Hepatocyte (in vitro differentiated cells): Measurements from ENCODE around the gene MOGAT1. TPM values are rescaled to one million over a fixed set of nuclear protein-coding genes. Genes with fewer than 3 reads are reported as not detected.

Experiments
- DNase-seq: peaks from one replicate; pipeline ENCODE4 v3.0.0-alpha.2; 2016; ENCODE audit warnings: low spot score
- H2AFZ ChIP-seq: fragments of 200-600 bp; sonication (generic); 2 replicates; pipeline ENCODE4 v1.6.0; 2016; ENCODE audit warnings: antibody characterized with exemption, mild to moderate bottlenecking
- H3K27ac ChIP-seq: fragments of 200-600 bp; sonication (generic); 2 replicates; pipeline ENCODE4 v1.5.1; 2016; ENCODE audit warnings: mild to moderate bottlenecking
- H3K27me3 ChIP-seq: fragments of 200-600 bp; sonication (generic); 2 replicates; pipeline ENCODE4 v1.6.1; 2016
- H3K36me3 ChIP-seq: fragments of 200-600 bp; sonication (generic); replicated peaks from 2 replicates; pipeline ENCODE4 v1.5.1; 2016; ENCODE audit warnings: low read depth; ENCODE audit not compliant: insufficient read depth
- H3K4me1 ChIP-seq: fragments of 200-600 bp; sonication (generic); 2 replicates; pipeline ENCODE4 v1.5.1; 2016; ENCODE audit warnings: mild to moderate bottlenecking, moderate library complexity; ENCODE audit not compliant: insufficient read depth
- H3K4me2 ChIP-seq: fragments of 200-600 bp; sonication (generic); 2 replicates; pipeline ENCODE4 v1.6.0; 2016
- H3K4me3 ChIP-seq: fragments of 200-600 bp; sonication (generic); 2 replicates; pipeline ENCODE4 v1.5.1; 2016; ENCODE audit warnings: mild to moderate bottlenecking
- H3K79me2 ChIP-seq: fragments of 200-600 bp; sonication (generic); 2 replicates; pipeline ENCODE4 v1.6.0; 2017; ENCODE audit warnings: mild to moderate bottlenecking
- H3K9me2 ChIP-seq: fragments of 200-600 bp; sonication (generic); replicated peaks from 2 replicates; pipeline ENCODE4 v1.6.0; 2017; ENCODE audit warnings: mild to moderate bottlenecking; ENCODE audit not compliant: insufficient read depth
- H3K9me3 ChIP-seq: fragments of 200-600 bp; sonication (generic); 2 replicates; pipeline ENCODE4 v1.5.1; 2016; ENCODE audit warnings: low read depth, mild to moderate bottlenecking
- H4K20me1 ChIP-seq: fragments of 200-600 bp; sonication (generic); 2 replicates; pipeline ENCODE4 v1.6.0; 2016; ENCODE audit warnings: mild to moderate bottlenecking; ENCODE audit not compliant: insufficient read depth, poor library complexity, severe bottlenecking
- EZH2 ChIP-seq: fragments of 200-600 bp; sonication (generic); IDR thresholded peaks from 2 replicates; pipeline ENCODE4 v1.6.1; 2016; ENCODE audit warnings: antibody characterized with exemption, mild to moderate bottlenecking, borderline replicate concordance
- EZH2phosphoT487 ChIP-seq: fragments of 200-600 bp; sonication (generic); IDR thresholded peaks from one replicate; pipeline ENCODE4 v1.6.1; 2018; ENCODE audit warnings: antibody characterized with exemption, mild to moderate bottlenecking, low read depth, moderate library complexity; ENCODE audit not compliant: unreplicated experiment, severe bottlenecking
- WGBS: methylation state at CpG from one replicate; pipeline ENCODE4 v1.1.6; 2016; ENCODE audit warnings: low lambda C conversion rate; ENCODE audit errors: missing lambda C conversion rate; 5-methylcytosine and 5-hydroxymethylcytosine counted together
- polyA plus RNA-seq: library from polyadenylated mRNA; unstranded; fragments of >200 nt; fragmentation: Nextera tagmentation; extraction: Ambion mirVana; gene quantifications from 2 replicates; pipeline ENCODE4 v1.2.1, GENCODE V29; 2016
- total RNA-seq: library from RNA; depleted of rRNA; stranded (reverse); fragments of >200 nt; gene quantifications from 2 replicates; pipeline ENCODE4 v1.2.3, GENCODE V29; 2014
- TF ChIP-seq, protein P1 (sequence below): fragments of 200-600 bp; sonication (generic); IDR thresholded peaks from 2 replicates; pipeline ENCODE4 v1.5.1; 2016; ENCODE audit warnings: antibody characterized with exemption, mild to moderate bottlenecking; ENCODE audit not compliant: poor library complexity

The MOGAT1 gene
- total and polyA plus RNA-seq, 2 experiments from 2014 or later: not detected

DNA sequence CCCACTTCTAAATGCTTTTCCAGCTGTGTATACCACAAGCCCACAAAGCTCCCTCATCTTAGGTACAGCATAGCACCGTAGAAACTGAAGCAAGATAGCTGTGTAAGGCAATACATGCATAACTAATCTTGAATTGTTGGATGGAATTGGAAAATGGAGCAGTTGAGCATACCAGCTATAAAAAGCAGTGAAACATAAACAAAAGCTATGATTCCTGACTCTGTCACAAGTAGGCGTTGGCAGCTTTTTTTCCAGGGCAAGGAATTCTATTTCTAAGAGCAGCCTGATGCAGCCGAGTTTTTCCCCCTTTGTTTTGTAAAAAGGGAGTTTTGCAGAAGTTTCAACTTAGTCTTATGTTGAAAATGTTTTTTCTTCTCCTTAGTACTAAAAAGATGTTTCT lies 32.4 kb downstream of the MOGAT1 start:
- Histone ChIP-seq H3K36me3 (no peaks in the 10 kb centered on the region), H3K4me2 (no peak overlapping the region), H3K4me1 (no peaks in the 10 kb centered on the region), H3K27me3 (no peaks in the 10 kb centered on the region), H2AFZ (no peak overlapping the region), H3K9me2 (no peaks in the 10 kb centered on the region), H3K27ac (no peak overlapping the region), H3K9me3 (no peaks in the 10 kb centered on the region), H4K20me1 (no peaks in the 10 kb centered on the region), H3K4me3 (no peak overlapping the region), H3K79me2 (no peaks in the 10 kb centered on the region)
- 73% methylated on average over 3 of the region's 3 CpGs for WGBS
- no peak for DNase-seq
- TF ChIP-seq, protein P1, sequence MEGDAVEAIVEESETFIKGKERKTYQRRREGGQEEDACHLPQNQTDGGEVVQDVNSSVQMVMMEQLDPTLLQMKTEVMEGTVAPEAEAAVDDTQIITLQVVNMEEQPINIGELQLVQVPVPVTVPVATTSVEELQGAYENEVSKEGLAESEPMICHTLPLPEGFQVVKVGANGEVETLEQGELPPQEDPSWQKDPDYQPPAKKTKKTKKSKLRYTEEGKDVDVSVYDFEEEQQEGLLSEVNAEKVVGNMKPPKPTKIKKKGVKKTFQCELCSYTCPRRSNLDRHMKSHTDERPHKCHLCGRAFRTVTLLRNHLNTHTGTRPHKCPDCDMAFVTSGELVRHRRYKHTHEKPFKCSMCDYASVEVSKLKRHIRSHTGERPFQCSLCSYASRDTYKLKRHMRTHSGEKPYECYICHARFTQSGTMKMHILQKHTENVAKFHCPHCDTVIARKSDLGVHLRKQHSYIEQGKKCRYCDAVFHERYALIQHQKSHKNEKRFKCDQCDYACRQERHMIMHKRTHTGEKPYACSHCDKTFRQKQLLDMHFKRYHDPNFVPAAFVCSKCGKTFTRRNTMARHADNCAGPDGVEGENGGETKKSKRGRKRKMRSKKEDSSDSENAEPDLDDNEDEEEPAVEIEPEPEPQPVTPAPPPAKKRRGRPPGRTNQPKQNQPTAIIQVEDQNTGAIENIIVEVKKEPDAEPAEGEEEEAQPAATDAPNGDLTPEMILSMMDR: no peak
- TF ChIP-seq EZH2: no peak
- TF ChIP-seq EZH2phosphoT487: no peak

DNA sequence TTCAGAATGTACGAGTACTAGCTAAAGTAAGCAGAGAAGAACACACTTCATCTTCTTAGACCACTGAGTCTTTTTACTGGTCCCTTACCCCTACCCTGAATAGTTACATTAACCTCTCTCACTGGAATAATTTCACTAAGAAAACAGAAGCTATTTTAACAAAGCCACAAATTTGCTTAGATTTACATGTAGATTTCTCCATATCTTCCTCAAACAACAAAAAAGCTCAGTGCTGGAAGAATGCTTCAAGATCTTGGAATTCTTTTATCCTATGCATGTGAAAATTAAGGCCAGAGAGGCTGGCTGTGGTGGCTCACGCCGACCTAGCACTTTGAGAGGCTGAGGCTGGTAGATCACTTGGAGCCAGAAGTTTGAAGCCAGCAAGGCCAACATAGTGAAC lies 35.2 kb downstream of the MOGAT1 start:
- 90% methylated on average over 3 of the region's 3 CpGs for WGBS
- Histone ChIP-seq H2AFZ (no peak overlapping the region), H3K4me3 (no peak overlapping the region), H3K79me2 (no peaks in the 10 kb centered on the region), H3K27me3 (no peaks in the 10 kb centered on the region), H3K9me3 (no peaks in the 10 kb centered on the region), H3K36me3 (no peaks in the 10 kb centered on the region), H3K9me2 (no peaks in the 10 kb centered on the region), H3K4me1 (no peaks in the 10 kb centered on the region), H3K27ac (no peak overlapping the region), H4K20me1 (no peaks in the 10 kb centered on the region), H3K4me2 (no peak overlapping the region)
- TF ChIP-seq EZH2phosphoT487 (no peak), EZH2 (no peak)
- TF ChIP-seq, protein P1: no peak
- no peak for DNase-seq

DNA sequence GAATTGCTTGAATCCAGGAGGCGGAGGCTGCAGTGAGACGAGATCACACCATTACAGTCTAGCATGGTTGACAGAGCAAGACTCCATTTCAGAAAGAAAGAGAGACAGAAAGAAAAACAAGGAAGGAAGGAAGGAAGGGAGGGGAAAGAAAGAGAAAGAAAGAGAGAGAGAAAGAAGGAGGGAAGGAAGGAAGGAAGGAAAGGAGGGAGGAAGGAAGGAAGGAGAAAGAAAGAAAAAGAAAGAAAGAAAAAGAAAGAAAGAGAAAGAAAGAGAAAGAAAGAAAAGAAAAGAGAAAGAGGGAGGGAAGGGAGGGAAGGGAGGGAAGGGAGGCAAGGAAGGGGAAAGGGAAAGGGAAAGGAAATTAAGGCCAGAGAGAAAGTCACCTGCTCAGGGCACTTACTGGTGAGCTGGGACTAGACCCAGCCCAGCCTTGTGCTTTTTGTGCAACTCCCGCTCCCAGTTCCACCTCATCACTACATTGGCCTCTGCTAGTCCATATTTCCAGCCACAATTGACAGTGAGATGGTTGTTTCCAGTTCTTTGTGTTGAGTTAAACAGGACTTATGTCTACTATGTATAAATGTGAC lies 35.7 kb downstream of the MOGAT1 start:
- Histone ChIP-seq H3K4me1 (no peaks in the 10 kb centered on the region), H2AFZ (no peak overlapping the region), H3K27ac (no peak overlapping the region), H3K4me3 (no peak overlapping the region), H3K36me3 (no peaks in the 10 kb centered on the region), H3K4me2 (no peak overlapping the region), H3K27me3 (no peaks in the 10 kb centered on the region), H3K79me2 (no peaks in the 10 kb centered on the region), H3K9me3 (no peaks in the 10 kb centered on the region), H4K20me1 (no peaks in the 10 kb centered on the region), H3K9me2 (no peaks in the 10 kb centered on the region)
- no peak for DNase-seq
- TF ChIP-seq EZH2 (no peak), EZH2phosphoT487 (no peak)
- TF ChIP-seq, protein P1: no peak
- 91% methylated on average over 3 of the region's 3 CpGs for WGBS
